Transverse colon (tissue), 4 donors: Measurements from ENCODE around the gene MAGI1.

Source experiments
- POLR2A ChIP-seq: fragments of 450-650 bp; IDR thresholded peaks from one replicate; pipeline ENCODE4 v1.6.1; 2016; ENCODE audit warnings: antibody characterized with exemption, mild to moderate bottlenecking, moderate library complexity
- POLR2AphosphoS5 ChIP-seq, 3 donors: sonication (generic); formaldehyde crosslinking; IDR thresholded peaks; one replicate each; pipeline ENCODE4 v1.6.1; 2016; ENCODE audit warnings: antibody characterized with exemption in 3 of 3
- TF ChIP-seq, protein P1 (sequence below), 5 experiments: fragments of 200-600 bp in 3 of 5; fragments of 450-650 bp in 2 of 5; sonication (generic) in 3 of 5; IDR thresholded peaks; 1 replicate in 2 of 5; 2 replicates in 3 of 5; pipeline ENCODE4 v1.5.1; 2016 to 2017; ENCODE audit warnings: antibody characterized with exemption in 5 of 5, inconsistent platforms in 3 of 5, mild to moderate bottlenecking in 2 of 5, moderate library complexity in 1 of 5

DNA sequence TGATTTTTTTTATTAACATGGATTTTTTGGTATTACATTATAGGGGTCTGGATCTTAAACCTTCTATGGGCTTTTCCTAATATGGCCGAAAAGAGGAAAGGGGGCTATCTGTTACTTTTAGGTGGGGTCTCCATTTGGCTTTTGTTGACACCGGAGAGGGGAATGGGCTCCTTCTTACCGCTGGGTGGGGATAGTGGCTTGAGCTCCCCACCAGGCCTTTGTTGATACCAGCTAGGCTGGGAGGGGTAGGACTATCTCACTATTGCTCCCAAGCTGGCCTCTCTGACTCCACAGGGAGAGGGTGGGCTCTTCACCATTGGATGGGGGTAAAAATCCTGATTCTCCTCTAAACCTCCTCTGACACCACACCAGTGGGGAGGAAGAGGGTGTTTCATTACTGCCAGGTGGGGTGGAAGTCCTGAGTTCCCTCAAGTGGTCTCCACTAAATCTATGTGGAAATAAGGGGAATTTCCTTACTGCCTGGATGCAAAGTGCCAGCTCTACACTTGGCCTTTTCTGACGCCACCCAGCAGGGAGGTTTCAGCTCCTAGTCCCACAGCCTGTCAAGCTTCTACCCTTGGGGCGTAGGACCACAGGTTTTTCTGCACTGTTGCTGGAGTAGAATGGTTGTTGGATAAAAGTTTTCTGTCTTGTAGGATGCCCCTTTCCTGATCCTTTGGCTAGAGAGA is 572.3 kb downstream of the MAGI1 start:
- TF ChIP-seq POLR2A (no peak), POLR2AphosphoS5 (IDR thresholded peaks at IDR 0.05) (no peak)
- TF ChIP-seq, protein P1, sequence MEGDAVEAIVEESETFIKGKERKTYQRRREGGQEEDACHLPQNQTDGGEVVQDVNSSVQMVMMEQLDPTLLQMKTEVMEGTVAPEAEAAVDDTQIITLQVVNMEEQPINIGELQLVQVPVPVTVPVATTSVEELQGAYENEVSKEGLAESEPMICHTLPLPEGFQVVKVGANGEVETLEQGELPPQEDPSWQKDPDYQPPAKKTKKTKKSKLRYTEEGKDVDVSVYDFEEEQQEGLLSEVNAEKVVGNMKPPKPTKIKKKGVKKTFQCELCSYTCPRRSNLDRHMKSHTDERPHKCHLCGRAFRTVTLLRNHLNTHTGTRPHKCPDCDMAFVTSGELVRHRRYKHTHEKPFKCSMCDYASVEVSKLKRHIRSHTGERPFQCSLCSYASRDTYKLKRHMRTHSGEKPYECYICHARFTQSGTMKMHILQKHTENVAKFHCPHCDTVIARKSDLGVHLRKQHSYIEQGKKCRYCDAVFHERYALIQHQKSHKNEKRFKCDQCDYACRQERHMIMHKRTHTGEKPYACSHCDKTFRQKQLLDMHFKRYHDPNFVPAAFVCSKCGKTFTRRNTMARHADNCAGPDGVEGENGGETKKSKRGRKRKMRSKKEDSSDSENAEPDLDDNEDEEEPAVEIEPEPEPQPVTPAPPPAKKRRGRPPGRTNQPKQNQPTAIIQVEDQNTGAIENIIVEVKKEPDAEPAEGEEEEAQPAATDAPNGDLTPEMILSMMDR (IDR thresholded peaks at IDR 0.05), result no peak
